Fibroblast of skin of back (primary cell): ENCODE data around the gene QRICH1.

Experiments used
- DNase-seq: peaks from one replicate; pipeline ENCODE4 v3.0.0-alpha.2; 2013

Gene QRICH1

GRCh38 chr3:49029563-49029884 is 64.3 kb downstream of the QRICH1 start:
- no peak for DNase-seq

- DNase-seq: peak; percentile 91
Measured at GRCh38 chr3:49028673-49029562, 65.0 kb downstream of the QRICH1 start, which contains the start of gene IMPDH2. IMPDH2 (minus strand) TSS chr3:49029398; CDS start chr3:49029350, 48 bp downstream.

GRCh38 chr3:49028298-49028672 is 65.6 kb downstream of the QRICH1 start:
- DNase-seq: no peak

GRCh38 chr3:49027634-49028033 is 66.2 kb downstream of the QRICH1 start:
- DNase-seq: no peak

- no peak for DNase-seq
Measured at GRCh38 chr3:49026536-49026935, 67.3 kb downstream of the QRICH1 start.

- no peak for DNase-seq
Measured at GRCh38 chr3:49025793-49026520, 67.9 kb downstream of the QRICH1 start.

GRCh38 chr3:49025005-49025792 is 68.7 kb downstream of the QRICH1 start:
- no peak for DNase-seq

GRCh38 chr3:49024449-49024848 is 69.4 kb downstream of the QRICH1 start:
- no peak for DNase-seq

GRCh38 chr3:49023775-49024174 is 70.1 kb downstream of the QRICH1 start:
- no peak for DNase-seq

GRCh38 chr3:49022688-49023171 is 71.1 kb downstream of the QRICH1 start:
- DNase-seq: no peak

- DNase-seq: peak; percentile 91
Measured at GRCh38 chr3:49021813-49022687, 71.8 kb downstream of the QRICH1 start, which contains the start of gene NDUFAF3. NDUFAF3 (plus strand) TSS chr3:49022121; CDS start chr3:49022145, 24 bp downstream.

GRCh38 chr3:49021213-49021812 is 72.6 kb downstream of the QRICH1 start:
- DNase-seq: peak; percentile 97

- DNase-seq: no peak
Measured at GRCh38 chr3:49020330-49021212, 73.3 kb downstream of the QRICH1 start.

GRCh38 chr3:49019941-49020329 is 73.9 kb downstream of the QRICH1 start:
- no peak for DNase-seq

GRCh38 chr3:49018707-49019006 is 75.2 kb downstream of the QRICH1 start:
- DNase-seq: no peak

- DNase-seq: peak; percentile 65
Measured at GRCh38 chr3:49017971-49018706, 75.7 kb downstream of the QRICH1 start, which contains the start of gene DALRD3. DALRD3 (minus strand) TSS chr3:49018580; CDS start chr3:49018564, 16 bp downstream.

- no peak for DNase-seq
Measured at GRCh38 chr3:49017229-49017970, 76.5 kb downstream of the QRICH1 start.

- no peak for DNase-seq
Measured at GRCh38 chr3:49016414-49017228, 77.2 kb downstream of the QRICH1 start.
